Cardiac muscle cell (in vitro differentiated cells and primary cell): ENCODE results near the gene UNC5A. TPM values are rescaled to one million over a fixed set of nuclear protein-coding genes. Genes with fewer than 3 reads are reported as not detected.
A peak's percentile ranks its signal among the peaks of the same experiment; 100 is the strongest.

Experiments used
- DNase-seq, 2 donors: peaks; one replicate each; pipeline versions ENCODE4 v3.0.0 to v3.0.0-alpha.2; 2010 to 2017; ENCODE audit warnings: low read depth in 1 of 2, low spot score in 1 of 2
- H3K27ac ChIP-seq: fragments of 200-600 bp; sonication (generic); 2 replicates; pipeline ENCODE4 v1.5.1; 2016
- H3K27me3 ChIP-seq: fragments of 200-600 bp; sonication (generic); 2 replicates; pipeline ENCODE4 v1.6.0; 2016; ENCODE audit warnings: control low read depth
- H3K36me3 ChIP-seq: fragments of 200-600 bp; sonication (generic); 2 replicates; pipeline ENCODE4 v1.5.1; 2016; ENCODE audit warnings: control low read depth
- H3K4me1 ChIP-seq: fragments of 200-600 bp; sonication (generic); 2 replicates; pipeline ENCODE4 v1.8.1; 2017; ENCODE audit warnings: low read depth, mild to moderate bottlenecking, mixed run types
- H3K4me3 ChIP-seq: fragments of 200-600 bp; sonication (generic); 2 replicates; pipeline ENCODE4 v1.5.1; 2016; ENCODE audit warnings: mild to moderate bottlenecking
- H3K9me3 ChIP-seq: fragments of 200-600 bp; sonication (generic); 2 replicates; pipeline ENCODE4 v1.5.1; 2017; ENCODE audit warnings: low read depth, mild to moderate bottlenecking, control low read depth
- CTCF ChIP-seq: IDR thresholded peaks from 2 replicates; pipeline ENCODE4 v1.5.1; 2012; ENCODE audit warnings: low read depth, mild to moderate bottlenecking, low read length
- polyA plus RNA-seq: library from polyadenylated mRNA; unstranded; fragments of >200 nt; fragmentation: Nextera tagmentation; extraction: Ambion mirVana; gene quantifications from 2 replicates; pipeline ENCODE4 v1.2.1, GENCODE V29; 2016
- total RNA-seq: library from RNA; depleted of rRNA; stranded (reverse); fragments of >200 nt; gene quantifications from 2 replicates; pipeline ENCODE4 v1.2.3, GENCODE V29; 2016

Gene UNC5A
- total and polyA plus RNA-seq, 2 experiments from 2014 or later = 0.26 to 0.86 TPM

- TF ChIP-seq CTCF = no peak
- H3K27ac ChIP-seq = no peak overlapping the region
- peaks cover 17% of the 10 kb centered on the region for H3K4me1 ChIP-seq
- H3K36me3 ChIP-seq = no peaks in the 10 kb centered on the region
- no peak for DNase-seq
- H3K9me3 ChIP-seq = no peaks in the 10 kb centered on the region
- H3K4me3 ChIP-seq = no peak overlapping the region
- H3K27me3 ChIP-seq = peaks cover 4% of the 10 kb centered on the region
Observed at GRCh38 chr5:176865964-176866363, 55.6 kb downstream of the UNC5A start.

- H3K4me3 ChIP-seq = no peak overlapping the region
- no peak for TF ChIP-seq CTCF
- no peaks in the 10 kb centered on the region for H3K9me3 ChIP-seq
- H3K36me3 ChIP-seq = no peaks in the 10 kb centered on the region
- DNase-seq = peak; percentile 9 to 55
- no peak overlapping the region for H3K27ac ChIP-seq
- peaks cover 4% of the 10 kb centered on the region for H3K27me3 ChIP-seq
- peaks cover 17% of the 10 kb centered on the region for H3K4me1 ChIP-seq
Observed at GRCh38 chr5:176866707-176867310, 56.5 kb downstream of the UNC5A start.

- TF ChIP-seq CTCF = no peak
- no peaks in the 10 kb centered on the region for H3K9me3 ChIP-seq
- H3K27ac ChIP-seq = no peak overlapping the region
- no peak overlapping the region for H3K4me3 ChIP-seq
- peaks cover 4% of the 10 kb centered on the region for H3K27me3 ChIP-seq
- H3K36me3 ChIP-seq = no peaks in the 10 kb centered on the region
- DNase-seq = no peak
- peaks cover 14% of the 10 kb centered on the region for H3K4me1 ChIP-seq
Observed at GRCh38 chr5:176868126-176868525, 57.8 kb downstream of the UNC5A start.

- no peak for DNase-seq
- H3K27ac ChIP-seq = no peak overlapping the region
Observed at GRCh38 chr5:176868731-176869130, 58.4 kb downstream of the UNC5A start.

GRCh38 chr5:176869501-176870109 is 59.2 kb downstream of the UNC5A start:
- Histone ChIP-seq H3K27me3 (peaks cover 4% of the 10 kb centered on the region), H3K4me3 (no peak overlapping the region), H3K36me3 (no peaks in the 10 kb centered on the region), H3K9me3 (no peaks in the 10 kb centered on the region), H3K27ac (no peak overlapping the region), H3K4me1 (peaks cover 11% of the 10 kb centered on the region)
- no peak for DNase-seq
- no peak for TF ChIP-seq CTCF

More at GRCh38 chr5:176868731-176869130, 58.4 kb downstream of the UNC5A start:
- peaks cover 11% of the 10 kb centered on the region for H3K4me1 ChIP-seq
- H3K9me3 ChIP-seq = no peaks in the 10 kb centered on the region
- no peak overlapping the region for H3K4me3 ChIP-seq
- H3K36me3 ChIP-seq = no peaks in the 10 kb centered on the region
- no peak for TF ChIP-seq CTCF
- H3K27me3 ChIP-seq = peaks cover 4% of the 10 kb centered on the region
